ENCODE data around the gene PCDH8.

The PCDH8 gene

DNA sequence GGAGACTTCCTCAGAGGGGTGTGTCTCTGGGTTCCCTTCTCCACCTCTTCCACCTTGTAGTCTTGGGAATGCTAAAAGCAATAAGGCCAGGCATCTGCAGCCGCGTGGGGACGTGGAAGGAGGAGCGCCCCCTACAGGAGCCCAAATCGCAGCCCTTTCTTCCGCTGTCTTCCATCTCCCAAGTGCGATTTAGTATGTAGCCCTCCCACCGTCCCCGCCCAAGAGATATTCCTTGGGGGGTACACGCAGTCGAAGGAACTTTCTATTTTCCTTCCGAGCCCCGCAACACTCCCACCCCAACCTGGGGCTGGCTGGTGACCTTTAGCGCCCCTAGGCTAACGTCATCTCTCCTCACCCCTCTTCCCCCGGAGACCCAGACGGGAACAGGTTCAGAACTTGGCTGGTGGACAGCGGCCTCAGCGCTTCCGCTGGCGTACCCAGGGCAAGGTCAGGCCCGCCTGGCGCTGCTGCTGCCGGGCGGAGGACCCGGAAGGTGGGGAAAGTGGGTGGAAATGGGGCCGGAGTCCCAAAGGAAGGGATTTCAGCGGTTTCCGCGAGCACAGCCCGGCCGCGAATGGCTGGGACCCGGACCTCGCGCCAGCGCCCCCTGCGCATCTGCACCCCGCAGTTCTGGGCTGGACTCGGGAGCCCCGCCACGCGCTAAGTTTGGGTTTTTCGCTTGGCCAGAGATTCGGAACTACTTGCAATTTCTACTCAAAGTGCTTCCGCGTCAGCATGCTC lies 2.1 kb upstream of the PCDH8 start:
- H3K36me3 ChIP-seq, result no peaks in the 10 kb centered on the region
- TF ChIP-seq, protein P1, sequence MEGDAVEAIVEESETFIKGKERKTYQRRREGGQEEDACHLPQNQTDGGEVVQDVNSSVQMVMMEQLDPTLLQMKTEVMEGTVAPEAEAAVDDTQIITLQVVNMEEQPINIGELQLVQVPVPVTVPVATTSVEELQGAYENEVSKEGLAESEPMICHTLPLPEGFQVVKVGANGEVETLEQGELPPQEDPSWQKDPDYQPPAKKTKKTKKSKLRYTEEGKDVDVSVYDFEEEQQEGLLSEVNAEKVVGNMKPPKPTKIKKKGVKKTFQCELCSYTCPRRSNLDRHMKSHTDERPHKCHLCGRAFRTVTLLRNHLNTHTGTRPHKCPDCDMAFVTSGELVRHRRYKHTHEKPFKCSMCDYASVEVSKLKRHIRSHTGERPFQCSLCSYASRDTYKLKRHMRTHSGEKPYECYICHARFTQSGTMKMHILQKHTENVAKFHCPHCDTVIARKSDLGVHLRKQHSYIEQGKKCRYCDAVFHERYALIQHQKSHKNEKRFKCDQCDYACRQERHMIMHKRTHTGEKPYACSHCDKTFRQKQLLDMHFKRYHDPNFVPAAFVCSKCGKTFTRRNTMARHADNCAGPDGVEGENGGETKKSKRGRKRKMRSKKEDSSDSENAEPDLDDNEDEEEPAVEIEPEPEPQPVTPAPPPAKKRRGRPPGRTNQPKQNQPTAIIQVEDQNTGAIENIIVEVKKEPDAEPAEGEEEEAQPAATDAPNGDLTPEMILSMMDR (IDR thresholded peaks at IDR 0.05), result no peak
- H3K27ac ChIP-seq, result no peak overlapping the region
- peaks cover 34 to 47% of the 10 kb centered on the region in 2 experiments for H3K4me1 ChIP-seq (ENCODE audit: control insufficient read depth in 1 of 2, insufficient read depth in 1 of 2, low read depth in 1 of 2, low read length in 1 of 2)
- peak overlapping the region; percentile 18 to 45 for H3K4me3 ChIP-seq (ENCODE audit: low read depth in 1 of 2, low read length in 1 of 2)
- peaks cover 100% of the 10 kb centered on the region for H3K27me3 ChIP-seq
- H3K9me3 ChIP-seq, result no peaks in the 10 kb centered on the region

DNA sequence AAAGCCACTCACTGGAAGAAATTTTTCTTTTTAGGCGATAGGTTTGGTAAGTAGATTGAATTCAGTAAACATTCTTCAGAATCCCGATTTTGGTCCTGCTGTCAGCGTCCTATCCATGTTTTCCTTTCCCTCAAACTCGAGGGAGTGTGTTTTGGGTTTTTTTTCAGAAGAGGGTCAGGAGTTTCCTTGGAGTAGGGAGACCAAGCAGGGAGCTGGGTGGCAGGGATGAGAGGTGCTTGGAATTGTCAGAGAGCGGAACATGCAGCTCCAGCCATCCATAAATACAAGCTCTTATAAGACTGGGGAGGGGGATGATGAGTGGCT lies 1.6 kb upstream of the PCDH8 start:
- peaks cover 38 to 52% of the 10 kb centered on the region in 2 experiments for H3K4me1 ChIP-seq (ENCODE audit: control insufficient read depth in 1 of 2, insufficient read depth in 1 of 2, low read depth in 1 of 2, low read length in 1 of 2)
- no peak overlapping the region for H3K4me3 ChIP-seq (ENCODE audit: low read depth in 1 of 2, low read length in 1 of 2)
- no peaks in the 10 kb centered on the region for H3K36me3 ChIP-seq
- peaks cover 100% of the 10 kb centered on the region for H3K27me3 ChIP-seq
- H3K27ac ChIP-seq, result no peak overlapping the region
- no peaks in the 10 kb centered on the region for H3K9me3 ChIP-seq
- TF ChIP-seq, protein P1 (IDR thresholded peaks at IDR 0.05), result no peak

DNA sequence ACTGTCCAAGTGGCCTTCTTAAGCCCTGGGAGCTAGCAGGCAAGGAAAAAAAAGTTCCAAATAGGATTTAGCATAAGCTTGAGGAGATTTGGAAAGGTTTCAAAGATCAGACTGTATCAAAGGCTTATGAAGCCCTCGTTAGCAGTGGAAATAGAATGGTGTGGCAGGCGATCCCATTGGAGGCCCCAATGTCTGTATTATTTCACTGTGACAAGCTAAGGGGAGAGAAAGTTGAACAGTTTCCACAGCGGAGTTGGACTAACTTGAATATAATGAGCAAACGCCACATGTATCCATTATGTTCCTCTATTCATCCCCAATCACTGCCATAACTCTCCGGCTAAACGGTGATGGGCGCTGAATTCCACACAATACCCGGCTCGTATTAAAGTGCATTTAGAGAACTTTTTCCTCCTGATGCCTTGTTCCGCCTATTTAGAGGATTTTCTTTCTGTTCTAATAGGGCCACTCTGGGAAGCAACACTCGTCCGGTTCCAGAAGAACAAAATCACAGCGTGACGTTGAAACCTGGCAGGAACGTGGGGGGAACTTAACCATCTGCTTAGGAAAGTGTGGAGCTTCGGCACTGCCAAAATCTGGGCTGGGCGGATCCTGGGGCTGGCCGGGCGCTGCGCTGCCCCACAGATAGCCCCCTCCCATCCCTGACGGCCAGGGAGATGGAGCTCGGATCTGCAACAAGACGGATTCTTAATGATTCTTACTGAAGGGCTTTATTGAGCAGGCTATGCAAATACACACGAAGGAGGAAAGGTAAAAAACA lies 1.0 kb upstream of the PCDH8 start:
- H3K36me3 ChIP-seq, result no peaks in the 10 kb centered on the region
- H3K27me3 ChIP-seq, result peaks cover 100% of the 10 kb centered on the region
- H3K4me3 ChIP-seq (ENCODE audit: low read depth in 1 of 2, low read length in 1 of 2), result no peak overlapping the region
- TF ChIP-seq, protein P1 (IDR thresholded peaks at IDR 0.05), result no peak
- peaks cover 38 to 52% of the 10 kb centered on the region in 2 experiments for H3K4me1 ChIP-seq (ENCODE audit: control insufficient read depth in 1 of 2, insufficient read depth in 1 of 2, low read depth in 1 of 2, low read length in 1 of 2)
- H3K9me3 ChIP-seq, result no peaks in the 10 kb centered on the region
- no peak overlapping the region for H3K27ac ChIP-seq

DNA sequence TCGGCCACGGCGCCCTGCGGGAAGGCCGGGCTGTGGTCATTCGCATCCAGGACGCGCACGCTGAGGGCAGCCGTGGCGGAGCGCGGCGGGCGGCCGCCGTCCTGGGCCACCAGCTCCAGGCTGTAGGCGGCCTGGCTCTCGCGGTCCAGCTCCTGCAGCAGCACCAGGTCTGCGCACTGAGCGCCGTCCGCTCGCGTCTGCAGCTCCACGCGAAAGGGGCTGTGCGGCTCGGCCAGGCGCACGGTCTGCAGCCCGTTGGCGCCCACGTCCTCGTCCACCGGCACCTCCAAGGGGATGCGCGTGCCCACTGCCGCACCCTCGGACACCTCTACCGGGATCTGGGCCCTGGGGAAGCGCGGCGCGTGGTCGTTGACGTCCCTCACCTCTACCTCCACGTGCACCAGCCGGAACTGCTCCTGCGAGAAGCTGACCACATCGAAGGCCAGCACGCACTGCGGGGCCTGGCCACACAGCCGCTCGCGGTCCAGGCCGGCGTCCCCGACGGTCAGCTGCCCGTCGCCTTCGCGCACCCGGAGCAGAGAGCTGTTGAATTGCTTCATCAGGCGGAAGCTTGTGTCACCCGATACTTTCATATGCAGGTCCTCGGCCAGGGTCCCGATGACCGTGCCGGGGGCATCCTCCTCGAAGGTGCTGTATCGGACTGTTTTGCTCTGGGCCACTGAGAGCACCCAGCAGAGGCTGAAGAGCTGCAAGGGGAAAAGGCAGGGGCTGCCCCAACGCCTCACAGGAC lies 583 bp downstream of the PCDH8 start:
- peaks cover 100% of the 10 kb centered on the region for H3K27me3 ChIP-seq

DNA sequence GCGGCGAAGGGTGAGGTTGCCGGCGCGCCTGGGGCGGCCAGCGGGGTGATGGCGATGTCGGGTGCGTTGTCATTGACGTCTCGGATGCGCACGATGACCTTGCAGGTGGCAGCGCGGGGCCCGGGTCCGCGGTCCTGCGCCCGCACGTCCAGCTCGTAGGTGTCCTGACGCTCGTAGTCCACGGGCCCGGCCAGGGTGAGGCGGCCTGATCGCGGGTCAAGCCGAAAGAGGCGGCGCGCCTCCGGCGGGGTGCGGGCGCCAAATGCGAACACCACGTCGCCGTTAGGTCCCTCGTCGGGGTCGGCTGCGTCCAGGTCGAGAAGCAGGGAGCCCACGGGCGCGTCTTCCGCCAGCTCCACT lies 1.1 kb downstream of the PCDH8 start:
- Histone ChIP-seq H3K9me3 (no peaks in the 10 kb centered on the region), H3K36me3 (no peaks in the 10 kb centered on the region), H3K4me3 (ENCODE audit: low read depth in 1 of 2, low read length in 1 of 2) (no peak overlapping the region), H3K27me3 (peaks cover 100% of the 10 kb centered on the region), H3K4me1 (ENCODE audit: control insufficient read depth in 1 of 2, insufficient read depth in 1 of 2, low read depth in 1 of 2, low read length in 1 of 2) (peaks cover 38 to 52% of the 10 kb centered on the region in 2 experiments), H3K27ac (no peak overlapping the region)
- TF ChIP-seq, protein P1 (IDR thresholded peaks at IDR 0.05), result no peak

More for the DNA sequence above, 583 bp downstream of the PCDH8 start:
- H3K36me3 ChIP-seq, result no peaks in the 10 kb centered on the region
- no peak overlapping the region for H3K27ac ChIP-seq
- H3K4me1 ChIP-seq (ENCODE audit: control insufficient read depth in 1 of 2, insufficient read depth in 1 of 2, low read depth in 1 of 2, low read length in 1 of 2), result peaks cover 38 to 52% of the 10 kb centered on the region in 2 experiments
- TF ChIP-seq, protein P1 (IDR thresholded peaks at IDR 0.05), result no peak
- H3K4me3 ChIP-seq (ENCODE audit: low read depth in 1 of 2, low read length in 1 of 2), result no peak overlapping the region
- H3K9me3 ChIP-seq, result no peaks in the 10 kb centered on the region
